ENCODE measurements around the gene AIMP1. TPM values are rescaled to one million over a fixed set of nuclear protein-coding genes. Genes with fewer than 3 reads are reported as not detected.

AIMP1 gene
- total and polyA plus RNA-seq, 8 donors: 13.9 to 437 (median 27.2) TPM

GRCh38 chr4:106362086-106362825 is 45.9 kb downstream of the AIMP1 start:
- Histone ChIP-seq H3K36me3 (no peaks in the 10 kb centered on the region), H3K27me3 (no peaks in the 10 kb centered on the region), H3K4me3 (no peak overlapping the region), H3K9me3 (no peaks in the 10 kb centered on the region), H3K4me1 (peaks cover 0 to 12% (median 0%) of the 10 kb centered on the region in 4 donors), H3K27ac (no peak overlapping the region)
- DNase-seq: no peak
- TF ChIP-seq CTCF (IDR thresholded peaks at IDR 0.05): no peak
- no peak for TF ChIP-seq POLR2AphosphoS5 (IDR thresholded peaks at IDR 0.05)
- TF ChIP-seq POLR2A (IDR thresholded peaks at IDR 0.05): no peak
- no peak for TF ChIP-seq EP300 (IDR thresholded peaks at IDR 0.05)
- intact Hi-C loops (cut with DNase I; ENCODE audit: low total_unique reads): no loop called here
- 65 to 82% (median 79%) methylated on average over 3 of the region's 3 CpGs for WGBS, 5 donors

DNA sequence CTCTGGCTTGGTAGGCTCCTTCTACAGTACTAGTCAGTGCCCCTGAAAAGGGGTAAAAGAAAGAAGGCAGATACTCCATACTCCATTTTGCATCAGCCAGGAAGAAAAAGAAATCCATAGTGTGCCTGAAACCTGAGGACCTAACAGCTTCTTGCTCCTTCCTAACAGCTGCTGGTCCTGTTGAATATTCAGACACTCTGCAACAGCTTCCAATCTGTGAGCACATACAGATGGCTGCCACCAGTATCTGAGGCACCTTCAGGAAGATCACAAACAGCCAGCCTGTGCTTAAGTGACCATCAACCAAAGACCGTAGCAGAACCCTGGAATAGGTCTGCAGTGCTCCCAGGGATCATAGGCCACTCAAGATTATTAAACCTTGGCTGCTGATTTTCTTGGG is 47.9 kb downstream of the AIMP1 start:
- TF ChIP-seq POLR2A (IDR thresholded peaks at IDR 0.05): no peak
- TF ChIP-seq POLR2AphosphoS5 (IDR thresholded peaks at IDR 0.05): no peak
- TF ChIP-seq CTCF (IDR thresholded peaks at IDR 0.05): no peak
- no peak for TF ChIP-seq EP300 (IDR thresholded peaks at IDR 0.05)
- intact Hi-C loops (cut with DNase I; ENCODE audit: low total_unique reads): no loop called here
- WGBS, 5 donors: 67 to 85% (median 81%) methylated on average over 1 of the region's 1 CpG

GRCh38 chr4:106365613-106366012 is 49.3 kb downstream of the AIMP1 start:
- intact Hi-C loops (cut with DNase I; ENCODE audit: low total_unique reads): no loop called here
- Histone ChIP-seq H3K9me3 (no peaks in the 10 kb centered on the region), H3K27ac (no peak overlapping the region), H3K4me1 (peaks cover 0 to 16% (median 0%) of the 10 kb centered on the region in 4 donors), H3K4me3 (no peak overlapping the region), H3K36me3 (no peaks in the 10 kb centered on the region), H3K27me3 (no peaks in the 10 kb centered on the region)
- TF ChIP-seq POLR2AphosphoS5 (IDR thresholded peaks at IDR 0.05): peak in 1 of 3 donors; percentile 28
- TF ChIP-seq POLR2A (IDR thresholded peaks at IDR 0.05): no peak
- peak in 1 of 2 donors; percentile 34 for DNase-seq
- WGBS, 5 donors: 37 to 76% (median 70%) methylated on average over 1 of the region's 1 CpG

More for the DNA sequence above, 47.9 kb downstream of the AIMP1 start:
- Histone ChIP-seq H3K4me3 (no peak overlapping the region), H3K36me3 (no peaks in the 10 kb centered on the region), H3K9me3 (no peaks in the 10 kb centered on the region), H3K27ac (no peak overlapping the region), H3K4me1 (peaks cover 0 to 13% (median 0%) of the 10 kb centered on the region in 4 donors), H3K27me3 (no peaks in the 10 kb centered on the region)
- no peak for DNase-seq

DNA sequence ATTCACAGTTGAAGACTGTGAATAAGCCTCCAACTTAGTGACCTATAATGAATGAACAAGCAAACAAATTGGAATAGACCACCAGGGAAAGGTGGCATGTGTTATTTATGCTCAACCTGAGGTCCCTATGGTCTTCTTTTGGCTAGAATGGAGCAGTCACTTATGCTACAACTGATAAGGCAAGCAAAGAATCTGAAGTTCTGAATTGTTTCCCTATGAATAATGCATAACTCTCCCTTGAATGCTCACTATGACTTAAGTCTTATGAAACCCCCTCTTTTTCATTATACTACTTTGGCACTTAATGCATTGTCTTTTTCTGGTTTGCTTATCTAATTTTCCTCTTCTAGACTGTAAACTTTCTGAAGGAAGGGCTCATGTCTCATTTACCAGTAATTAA is 49.7 kb downstream of the AIMP1 start:
- Histone ChIP-seq H3K36me3 (no peaks in the 10 kb centered on the region), H3K4me3 (no peak overlapping the region), H3K9me3 (no peaks in the 10 kb centered on the region), H3K27ac (no peak overlapping the region), H3K27me3 (no peaks in the 10 kb centered on the region), H3K4me1 (peaks cover 0 to 16% (median 0%) of the 10 kb centered on the region in 4 donors)
- intact Hi-C loops (cut with DNase I; ENCODE audit: low total_unique reads): no loop called here
- DNase-seq: no peak
- no peak for TF ChIP-seq CTCF (IDR thresholded peaks at IDR 0.05)
- TF ChIP-seq EP300 (IDR thresholded peaks at IDR 0.05): no peak
- TF ChIP-seq POLR2A (IDR thresholded peaks at IDR 0.05): no peak
- no peak for TF ChIP-seq POLR2AphosphoS5 (IDR thresholded peaks at IDR 0.05)

DNA sequence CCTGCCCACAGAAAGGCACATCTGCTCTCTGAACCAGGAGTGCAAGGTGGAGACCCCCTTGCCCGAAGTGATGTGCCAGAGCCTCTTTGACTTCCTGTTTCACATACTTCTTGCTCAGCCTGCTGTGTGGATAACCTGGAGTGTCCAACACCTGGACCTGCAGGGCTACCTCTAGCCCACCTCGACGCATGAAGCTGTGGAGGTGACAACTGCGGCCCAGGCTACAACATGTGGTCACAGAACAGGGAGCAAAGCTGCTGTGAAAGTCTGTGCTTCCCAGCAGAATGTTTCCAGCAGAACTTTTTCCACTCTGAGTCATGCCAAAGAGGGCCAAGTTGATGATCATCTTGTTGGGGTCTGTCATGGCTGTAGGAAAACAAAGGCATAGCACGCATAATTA is 50.7 kb downstream of the AIMP1 start:
- Histone ChIP-seq H3K9me3 (no peaks in the 10 kb centered on the region), H3K36me3 (no peaks in the 10 kb centered on the region), H3K27me3 (no peaks in the 10 kb centered on the region), H3K27ac (no peak overlapping the region), H3K4me3 (no peak overlapping the region), H3K4me1 (peaks cover 0 to 16% (median 0%) of the 10 kb centered on the region in 4 donors)
- no peak for DNase-seq
- intact Hi-C loops (cut with DNase I; ENCODE audit: low total_unique reads): no loop called here
- no peak for TF ChIP-seq POLR2AphosphoS5 (IDR thresholded peaks at IDR 0.05)
- no peak for TF ChIP-seq CTCF (IDR thresholded peaks at IDR 0.05)
- TF ChIP-seq EP300 (IDR thresholded peaks at IDR 0.05): no peak
- TF ChIP-seq POLR2A (IDR thresholded peaks at IDR 0.05): no peak
- 90 to 95% (median 92%) methylated on average over 5 of the region's 5 CpGs for WGBS, 5 donors

All from stomach (tissue), 9 donors.